B cell (primary cell): ENCODE measurements around the gene NT5DC2. TPM values are rescaled to one million over a fixed set of nuclear protein-coding genes. Genes with fewer than 3 reads are reported as not detected.

Experiments used
- ATAC-seq: fragments of 200-7000 bp; cut with Tn5 transposase; one replicate; pipeline ENCODE4 v1.10.0; 2021; ENCODE audit warnings: low read depth, mild to moderate bottlenecking, moderate number of reproducible peaks, moderate library complexity
- CTCF ChIA-PET: fragments of 350-600 bp; sonication (Branson Sonifier 250); formaldehyde crosslinking; loops from one replicate; lab custom pipeline; 2021; ENCODE audit warnings: antibody characterized with exemption, inconsistent platforms; lab: Charles Lee
- POLR2A ChIA-PET: fragments of 350-600 bp; sonication (Branson Sonifier 250); formaldehyde crosslinking; loops from one replicate; lab custom pipeline; 2021; ENCODE audit warnings: antibody characterized with exemption; lab: Charles Lee
- DNase-seq: peaks from one replicate; pipeline ENCODE4 v3.0.0; 2013
- H2AFZ ChIP-seq: 2 replicates; pipeline ENCODE4 v1.6.1; 2012; ENCODE audit warnings: mild to moderate bottlenecking, low read depth, low read length; ENCODE audit not compliant: insufficient read depth, poor library complexity, severe bottlenecking
- H3K27ac ChIP-seq, 2 donors: 1 replicate in 1 of 2; 2 replicates in 1 of 2; pipeline ENCODE4 v1.5.1; 2012 to 2013; ENCODE audit warnings: low read length in 2 of 2, mild to moderate bottlenecking in 2 of 2, moderate library complexity in 1 of 2
- H3K27me3 ChIP-seq, 4 experiments: fragments of 200-600 bp in 1 of 4; sonication (generic) in 1 of 4; replicated peaks in 1 of 4; 1 replicate in 2 of 4; 2 replicates in 2 of 4; pipeline versions ENCODE4 v1.6.1 to v1.7.0; 2013 to 2016; ENCODE audit warnings: low read length in 3 of 4, mild to moderate bottlenecking in 2 of 4, mixed read lengths in 1 of 4, moderate library complexity in 1 of 4; ENCODE audit not compliant: insufficient read depth in 4 of 4, control insufficient read depth in 3 of 4; ENCODE audit errors: control extremely low read depth in 1 of 4
- H3K36me3 ChIP-seq, 2 experiments: replicated peaks in 1 of 2; 1 replicate in 1 of 2; 2 replicates in 1 of 2; pipeline versions ENCODE4 v1.6.1 to v1.7.1; 2013; ENCODE audit warnings: low read length in 1 of 2; ENCODE audit not compliant: insufficient read depth in 2 of 2, control insufficient read depth in 1 of 2; ENCODE audit errors: control extremely low read depth in 1 of 2, extremely low read depth in 1 of 2
- H3K4me1 ChIP-seq, 2 donors: fragments of 200-600 bp in 1 of 2; sonication (generic) in 1 of 2; 1 replicate in 1 of 2; 2 replicates in 1 of 2; pipeline versions ENCODE4 v1.5.1 to v1.6.1; 2013 to 2017; ENCODE audit warnings: low read length in 2 of 2; ENCODE audit not compliant: control insufficient read depth in 2 of 2, insufficient read depth in 2 of 2
- H3K4me2 ChIP-seq: replicated peaks from 2 replicates; pipeline ENCODE3; 2012; ENCODE audit warnings: mild to moderate bottlenecking, low read depth, low read length; ENCODE audit not compliant: poor library complexity, severe bottlenecking
- H3K4me3 ChIP-seq, 5 experiments: fragments of 200-600 bp in 1 of 5; sonication (generic) in 1 of 5; 1 replicate in 3 of 5; 2 replicates in 2 of 5; pipeline versions ENCODE4 v1.5.1 to v1.7.0; 2011 to 2016; ENCODE audit warnings: low read length in 4 of 5, mild to moderate bottlenecking in 4 of 5, low read depth in 2 of 5, control low read depth in 1 of 5, moderate library complexity in 1 of 5; ENCODE audit not compliant: insufficient read depth in 1 of 5; ENCODE audit errors: control extremely low read depth in 1 of 5, extremely low read depth in 1 of 5
- H3K79me2 ChIP-seq: fragments of 200-600 bp; sonication (generic); one replicate; pipeline ENCODE4 v1.6.0; 2016; ENCODE audit warnings: low read length; ENCODE audit not compliant: control insufficient read depth, insufficient read depth
- H3K9ac ChIP-seq: fragments of 200-600 bp; sonication (generic); 2 replicates; pipeline ENCODE4 v1.6.1; 2017; ENCODE audit warnings: mild to moderate bottlenecking, low read length, moderate library complexity
- H3K9me3 ChIP-seq, 3 donors: one replicate each; pipeline versions ENCODE4 v1.6.1 to v1.7.1; 2013; ENCODE audit warnings: low read length in 2 of 3; ENCODE audit not compliant: control insufficient read depth in 2 of 3, insufficient read depth in 1 of 3; ENCODE audit errors: control extremely low read depth in 1 of 3
- H4K20me1 ChIP-seq: 2 replicates; pipeline ENCODE4 v1.6.0; 2012; ENCODE audit warnings: mild to moderate bottlenecking, low read length; ENCODE audit not compliant: insufficient read depth, control insufficient read depth, poor library complexity, severe bottlenecking
- H3K27ac Mint-ChIP-seq: one replicate; pipeline ENCODE4 v1.8.0; 2021; ENCODE audit warnings: mixed read lengths
- H3K27me3 Mint-ChIP-seq: one replicate; pipeline ENCODE4 v1.8.0; 2021; ENCODE audit warnings: mixed read lengths
- H3K4me1 Mint-ChIP-seq: one replicate; pipeline ENCODE4 v1.8.0; 2021; ENCODE audit warnings: mixed read lengths
- H3K4me3 Mint-ChIP-seq: one replicate; pipeline ENCODE4 v1.8.0; 2021; ENCODE audit warnings: mixed read lengths
- H3K9me3 Mint-ChIP-seq: one replicate; pipeline ENCODE4 v1.8.0; 2022; ENCODE audit warnings: mixed read lengths; ENCODE audit not compliant: insufficient read depth
- EZH2 ChIP-seq: IDR thresholded peaks from 2 replicates; pipeline ENCODE4 v1.6.1; 2012; ENCODE audit warnings: borderline replicate concordance, low read depth, mild to moderate bottlenecking, moderate library complexity, low read length; ENCODE audit not compliant: insufficient read depth, poor library complexity, severe bottlenecking
- WGBS: methylation state at CpG from one replicate; pipeline ENCODE4 v1.1.5; 2013; ENCODE audit warnings: missing lambda C conversion rate; ENCODE audit not compliant: insufficient coverage; 5-methylcytosine and 5-hydroxymethylcytosine counted together
- intact Hi-C: fragments of 100-400 bp; cut with micrococcal nuclease; formaldehyde crosslinking; loops from one replicate; pipeline ENCODE4 v1.10.0; 2022
- polyA plus RNA-seq: library from polyadenylated mRNA; depleted of rRNA; stranded (reverse); fragments of >200 nt; gene quantifications from 2 replicates; pipeline ENCODE4 v1.2.3, GENCODE V29; 2012
- total RNA-seq, 2 donors: library from RNA; stranded (reverse); fragments of 120-200 nt in 1 of 2; gene quantifications; 1 replicate in 1 of 2; 2 replicates in 1 of 2; pipeline versions ENCODE4 v1.2.3 to v1.2.4, GENCODE V29; 2013 to 2022
- TF ChIP-seq, protein P1 (sequence below): fragments of 200-600 bp; IDR thresholded peaks from one replicate; pipeline ENCODE4 v1.8.0; 2022; ENCODE audit warnings: antibody characterized with exemption, mild to moderate bottlenecking

Gene NT5DC2
- total and polyA plus RNA-seq, 2 donors (not counting 1 experiment from before 2014, with no cell fraction given) = 11.2 to 11.9 TPM

DNA sequence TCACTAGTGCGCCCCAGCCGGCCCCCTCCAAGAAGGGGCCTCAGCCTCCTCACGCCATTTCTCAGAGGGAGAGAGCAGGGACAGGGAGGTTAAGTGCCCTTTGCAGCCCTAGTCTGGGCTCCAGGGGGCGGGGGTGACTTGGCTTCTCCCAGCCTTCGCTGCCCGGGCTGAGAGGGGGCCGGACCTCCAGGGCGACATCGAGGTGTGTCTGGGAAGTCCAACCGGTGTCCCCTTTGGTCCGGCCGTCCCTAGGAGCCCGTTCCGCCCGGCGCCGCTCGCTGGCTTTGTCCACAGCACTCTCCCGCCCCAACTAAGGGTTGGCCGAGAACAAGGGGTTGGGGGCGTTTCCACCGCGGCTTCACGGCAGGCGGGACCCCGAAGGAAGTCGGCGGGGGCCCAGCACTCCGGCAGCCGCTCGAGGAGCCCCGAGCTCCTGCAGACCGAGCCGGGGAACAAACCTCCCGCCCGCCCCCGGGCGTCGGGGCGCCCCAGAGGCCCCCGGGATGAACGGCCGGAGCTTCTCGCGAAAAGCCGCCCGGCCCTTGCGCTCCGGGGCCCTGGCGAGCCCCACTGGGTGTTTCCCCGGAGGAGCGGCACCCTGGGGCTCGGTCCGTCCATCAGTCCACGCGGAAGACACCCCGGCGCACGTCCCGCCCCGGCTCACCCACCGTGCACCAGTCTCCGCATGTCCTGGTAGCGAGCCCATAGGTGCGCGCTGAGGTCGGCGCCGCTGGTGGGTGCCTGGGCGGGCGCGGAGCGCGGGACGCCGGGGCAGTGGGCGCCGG lies 627 bp downstream of the NT5DC2 start:
- H3K4me1 Mint-ChIP-seq = peaks cover 32% of the 10 kb centered on the region
- DNase-seq (peak; percentile 60), ATAC-seq (no peak)
- H3K27ac Mint-ChIP-seq = peak overlapping the region; percentile 50
- Histone ChIP-seq H3K79me2 (peaks cover 15% of the 10 kb centered on the region), H3K4me1 (peaks cover 25 to 41% of the 10 kb centered on the region in 2 donors), H2AFZ (peak overlapping the region; percentile 84), H3K27me3 (peaks cover 0 to 13% (median 0%) of the 10 kb centered on the region in 4 experiments), H3K9me3 (no peaks in the 10 kb centered on the region), H4K20me1 (no peaks in the 10 kb centered on the region), H3K4me2 (peak overlapping the region; percentile 99), H3K36me3 (no peaks in the 10 kb centered on the region), H3K4me3 (peak overlapping the region; percentile 3 to 73 (median 62)), H3K9ac (peak overlapping the region; percentile 67), H3K27ac (peak overlapping the region in 1 of 2 donors; percentile 24)
- intact Hi-C loops = loop anchor here (10.0 kb wide), 3 partner anchors 478 to 1138 kb away; partner anchors contain the start of genes DUSP7, PRKCD and RBM15B
- peak overlapping the region; percentile 85 for H3K4me3 Mint-ChIP-seq
- 4% methylated on average over 78 of the region's 78 CpGs for WGBS
- H3K9me3 Mint-ChIP-seq = no peaks in the 10 kb centered on the region
- ChIA-PET CTCF (no interaction called here), POLR2A (interaction anchor here (0.6 kb wide), 1 partner anchor 537 kb away, joined by 4 read pairs; the partner anchor contains the start of gene RPL29)
- TF ChIP-seq, protein P1, sequence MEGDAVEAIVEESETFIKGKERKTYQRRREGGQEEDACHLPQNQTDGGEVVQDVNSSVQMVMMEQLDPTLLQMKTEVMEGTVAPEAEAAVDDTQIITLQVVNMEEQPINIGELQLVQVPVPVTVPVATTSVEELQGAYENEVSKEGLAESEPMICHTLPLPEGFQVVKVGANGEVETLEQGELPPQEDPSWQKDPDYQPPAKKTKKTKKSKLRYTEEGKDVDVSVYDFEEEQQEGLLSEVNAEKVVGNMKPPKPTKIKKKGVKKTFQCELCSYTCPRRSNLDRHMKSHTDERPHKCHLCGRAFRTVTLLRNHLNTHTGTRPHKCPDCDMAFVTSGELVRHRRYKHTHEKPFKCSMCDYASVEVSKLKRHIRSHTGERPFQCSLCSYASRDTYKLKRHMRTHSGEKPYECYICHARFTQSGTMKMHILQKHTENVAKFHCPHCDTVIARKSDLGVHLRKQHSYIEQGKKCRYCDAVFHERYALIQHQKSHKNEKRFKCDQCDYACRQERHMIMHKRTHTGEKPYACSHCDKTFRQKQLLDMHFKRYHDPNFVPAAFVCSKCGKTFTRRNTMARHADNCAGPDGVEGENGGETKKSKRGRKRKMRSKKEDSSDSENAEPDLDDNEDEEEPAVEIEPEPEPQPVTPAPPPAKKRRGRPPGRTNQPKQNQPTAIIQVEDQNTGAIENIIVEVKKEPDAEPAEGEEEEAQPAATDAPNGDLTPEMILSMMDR = no peak
- TF ChIP-seq EZH2 = no peak
- no peaks in the 10 kb centered on the region for H3K27me3 Mint-ChIP-seq

DNA sequence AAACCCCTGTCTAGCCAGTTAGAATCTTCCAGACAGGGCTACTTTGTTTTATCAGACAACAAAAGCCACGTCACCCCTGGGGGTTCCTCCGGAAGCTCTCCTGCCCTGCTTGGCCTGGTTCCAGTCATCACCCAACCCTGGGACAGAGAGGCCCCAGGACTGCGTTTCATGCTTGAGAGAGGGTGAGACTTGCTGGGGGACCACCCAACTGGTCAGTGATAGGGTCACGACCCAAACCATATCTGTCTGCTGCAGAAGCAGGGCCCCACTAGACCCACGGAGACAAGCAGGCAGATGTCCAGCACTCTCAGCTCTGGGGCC lies 1.2 kb downstream of the NT5DC2 start:
- CTCF ChIA-PET = no interaction called here
- H3K79me2 ChIP-seq = peaks cover 9% of the 10 kb centered on the region

More for the DNA sequence above, 1.2 kb downstream of the NT5DC2 start:
- Mint-ChIP-seq H3K4me3 (peak overlapping the region; percentile 85), H3K27ac (peak overlapping the region; percentile 50), H3K27me3 (no peaks in the 10 kb centered on the region), H3K4me1 (peaks cover 27% of the 10 kb centered on the region), H3K9me3 (no peaks in the 10 kb centered on the region)
- H3K4me2 ChIP-seq = peak overlapping the region; percentile 99
- H2AFZ ChIP-seq = peak overlapping the region; percentile 84
- peaks cover 20 to 35% of the 10 kb centered on the region in 2 donors for H3K4me1 ChIP-seq
- intact Hi-C loops = loop anchor here (10.0 kb wide), 3 partner anchors 478 to 1138 kb away; partner anchors contain the start of genes DUSP7, PRKCD and RBM15B
- ATAC-seq (no peak), DNase-seq (peak; percentile 53)
- peak overlapping the region; percentile 67 for H3K9ac ChIP-seq
- H3K9me3 ChIP-seq = no peaks in the 10 kb centered on the region
- POLR2A ChIA-PET = interaction anchor here (0.6 kb wide), 1 partner anchor 537 kb away, joined by 4 read pairs; the partner anchor contains the start of gene RPL29
- H3K27ac ChIP-seq = no peak overlapping the region
- H4K20me1 ChIP-seq = no peaks in the 10 kb centered on the region
- peaks cover 0 to 13% (median 0%) of the 10 kb centered on the region in 4 experiments for H3K27me3 ChIP-seq
- WGBS = 18% methylated on average over 4 of the region's 5 CpGs
- H3K4me3 ChIP-seq = peak overlapping the region in 4 of 5 experiments; percentile 44 to 73 (median 64)
- no peaks in the 10 kb centered on the region for H3K36me3 ChIP-seq
- no peak for TF ChIP-seq EZH2
- TF ChIP-seq, protein P1 = no peak
